T-helper 9 cell (primary cell): ENCODE measurements around the gene PSPH.
"Not testable (repeated sequence)": the region's sequence is repeated elsewhere in the genome, so short reads cannot be mapped to it uniquely, and the experiment has no call there.

ENCODE experiments used
- DNase-seq: peaks from one replicate; pipeline ENCODE4 v3.0.0-alpha.2; 2020

The PSPH gene

GRCh38 chr7:56062382-56062781 lies 11.1 kb upstream of the PSPH start:
- DNase-seq = no peak

- no peak for DNase-seq
Observed at GRCh38 chr7:56053993-56054392, 2.7 kb upstream of the PSPH start.

GRCh38 chr7:56053379-56053778 lies 2.1 kb upstream of the PSPH start:
- no peak for DNase-seq

GRCh38 chr7:56051053-56051338 lies 248 bp downstream of the PSPH start:
- no peak for DNase-seq

- not testable (repeated sequence) for DNase-seq
Observed at GRCh38 chr7:56048763-56049162, 2.5 kb downstream of the PSPH start.

- DNase-seq = no peak
Observed at GRCh38 chr7:56048245-56048644, 3.0 kb downstream of the PSPH start.

GRCh38 chr7:56047446-56048116 lies 3.7 kb downstream of the PSPH start:
- not testable (repeated sequence) for DNase-seq

GRCh38 chr7:56046721-56047445 lies 4.4 kb downstream of the PSPH start:
- DNase-seq = no peak

- not testable (repeated sequence) for DNase-seq
Observed at GRCh38 chr7:56045758-56046157, 5.5 kb downstream of the PSPH start.

GRCh38 chr7:56040730-56041129 lies 10.5 kb downstream of the PSPH start:
- no peak for DNase-seq

- peak; percentile 52 for DNase-seq
Observed at GRCh38 chr7:56033671-56034432, 17.4 kb downstream of the PSPH start.

- not testable (repeated sequence) for DNase-seq
Observed at GRCh38 chr7:56032578-56032977, 18.7 kb downstream of the PSPH start.

- not testable (repeated sequence) for DNase-seq
Observed at GRCh38 chr7:56031556-56031955, 19.7 kb downstream of the PSPH start.

- DNase-seq = no peak
Observed at GRCh38 chr7:56030340-56030739, 20.9 kb downstream of the PSPH start.

- DNase-seq = no peak
Observed at GRCh38 chr7:56028942-56029630, 22.2 kb downstream of the PSPH start.

- DNase-seq = no peak
Observed at GRCh38 chr7:56026538-56026937, 24.7 kb downstream of the PSPH start.

- DNase-seq = no peak
Observed at GRCh38 chr7:56023500-56023899, 27.7 kb downstream of the PSPH start.

GRCh38 chr7:56019501-56019900 lies 31.7 kb downstream of the PSPH start:
- DNase-seq = no peak

GRCh38 chr7:56017015-56017414 lies 34.2 kb downstream of the PSPH start:
- not testable (repeated sequence) for DNase-seq

GRCh38 chr7:56009695-56010094 lies 41.5 kb downstream of the PSPH start:
- no peak for DNase-seq

- DNase-seq = no peak
Observed at GRCh38 chr7:56007891-56008290, 43.4 kb downstream of the PSPH start.

GRCh38 chr7:56007167-56007652 lies 44.0 kb downstream of the PSPH start:
- no peak for DNase-seq

- DNase-seq = no peak
Observed at GRCh38 chr7:56003749-56004148, 47.5 kb downstream of the PSPH start.
